CD4-positive, alpha-beta memory T cell (primary cell): ENCODE data around the gene MYOF. TPM values are rescaled to one million over a fixed set of nuclear protein-coding genes. Genes with fewer than 3 reads are reported as not detected.
A peak's percentile ranks its signal among the peaks of the same experiment; 100 is the strongest.

ENCODE experiments used
- CTCF ChIA-PET: fragments of 350-600 bp; sonication (Branson Sonifier 250); formaldehyde crosslinking; loops from one replicate; lab custom pipeline; 2021; ENCODE audit warnings: inconsistent platforms; ENCODE audit not compliant: partially characterized antibody; lab: Charles Lee
- POLR2A ChIA-PET: fragments of 350-600 bp; sonication (Branson Sonifier 250); formaldehyde crosslinking; loops from one replicate; lab custom pipeline; 2021; ENCODE audit not compliant: partially characterized antibody; lab: Charles Lee
- DNase-seq, 5 donors: peaks; one replicate each; pipeline versions ENCODE4 v3.0.0 to v3.0.0-alpha.2; 2020 to 2022; ENCODE audit warnings: mixed read lengths in 1 of 5
- H3K27ac ChIP-seq: one replicate; pipeline ENCODE4 v1.7.0; 2013; ENCODE audit warnings: low read depth, low read length
- H3K27me3 ChIP-seq: 2 replicates; pipeline ENCODE4 v1.7.0; 2013; ENCODE audit warnings: mild to moderate bottlenecking, low read length, moderate library complexity; ENCODE audit not compliant: insufficient read depth
- H3K36me3 ChIP-seq: 2 replicates; pipeline ENCODE4 v1.7.0; 2013; ENCODE audit warnings: mild to moderate bottlenecking, low read length, moderate library complexity; ENCODE audit not compliant: insufficient read depth
- H3K4me1 ChIP-seq: 2 replicates; pipeline ENCODE4 v1.7.0; 2013; ENCODE audit warnings: mild to moderate bottlenecking, low read length, moderate library complexity; ENCODE audit not compliant: insufficient read depth
- H3K4me3 ChIP-seq, 2 donors: one replicate each; pipeline ENCODE4 v1.7.0; 2013; ENCODE audit warnings: low read length in 2 of 2, mild to moderate bottlenecking in 1 of 2
- H3K9me3 ChIP-seq, 2 donors: one replicate each; pipeline ENCODE4 v1.7.0; 2013; ENCODE audit warnings: low read length in 2 of 2, control low read depth in 1 of 2; ENCODE audit not compliant: control insufficient read depth in 1 of 2
- H3K27ac Mint-ChIP-seq, 7 donors: one replicate each; pipeline ENCODE4 v1.8.0; 2020 to 2021; ENCODE audit warnings: mixed read lengths in 7 of 7, mild to moderate bottlenecking in 6 of 7, inconsistent platforms in 3 of 7, moderate library complexity in 3 of 7
- H3K27me3 Mint-ChIP-seq, 2 donors: one replicate each; pipeline ENCODE4 v1.8.0; 2020 to 2021; ENCODE audit warnings: mixed read lengths in 2 of 2
- H3K36me3 Mint-ChIP-seq, 2 donors: one replicate each; pipeline ENCODE4 v1.8.0; 2020 to 2021; ENCODE audit warnings: mixed read lengths in 2 of 2, inconsistent platforms in 1 of 2, mild to moderate bottlenecking in 1 of 2
- H3K4me1 Mint-ChIP-seq, 4 donors: one replicate each; pipeline ENCODE4 v1.8.0; 2020 to 2021; ENCODE audit warnings: mixed read lengths in 4 of 4, mild to moderate bottlenecking in 1 of 4
- H3K4me3 Mint-ChIP-seq, 8 donors: one replicate each; pipeline ENCODE4 v1.8.0; 2020 to 2021; ENCODE audit warnings: mixed read lengths in 8 of 8, mild to moderate bottlenecking in 7 of 8, moderate library complexity in 6 of 8, inconsistent platforms in 3 of 8
- H3K9me3 Mint-ChIP-seq, 8 donors: one replicate each; pipeline ENCODE4 v1.8.0; 2020 to 2021; ENCODE audit warnings: mixed read lengths in 8 of 8, mild to moderate bottlenecking in 5 of 8, inconsistent platforms in 3 of 8, moderate library complexity in 1 of 8
- intact Hi-C: fragments of 100-400 bp; cut with micrococcal nuclease; formaldehyde crosslinking; loops from one replicate; pipeline ENCODE4 v1.15.1; 2023
- polyA plus RNA-seq, 2 donors: library from polyadenylated mRNA; unstranded; fragments of 300-500 nt; fragmentation: Illumina TruSeq; gene quantifications; one replicate each; pipeline ENCODE4 v1.2.3, GENCODE V29; 2021
- total RNA-seq, 2 experiments: library from RNA; stranded (reverse); gene quantifications; one replicate each; pipeline ENCODE4 v1.2.3, GENCODE V29; 2021

The MYOF gene
- total and polyA plus RNA-seq, 4 experiments from 2014 or later = 1.2 to 2.2 TPM; not detected in 2

- Mint-ChIP-seq H3K27ac (no peak overlapping the region), H3K27me3 (no peaks in the 10 kb centered on the region), H3K9me3 (no peaks in the 10 kb centered on the region), H3K36me3 (no peaks in the 10 kb centered on the region), H3K4me1 (peaks cover 22 to 46% (median 26%) of the 10 kb centered on the region in 4 donors), H3K4me3 (no peak overlapping the region)
- peaks cover 28% of the 10 kb centered on the region for H3K4me1 ChIP-seq
- no peak for DNase-seq
- H3K4me3 ChIP-seq = no peak overlapping the region
- ChIA-PET POLR2A (no interaction called here), CTCF (interaction anchor here (23.8 kb wide), 1 partner anchor 98 kb away, joined by 726 read pairs; the partner anchor contains the start of gene MYOF)
- intact Hi-C loops = no loop called here
- H3K27me3 ChIP-seq = no peaks in the 10 kb centered on the region
- no peaks in the 10 kb centered on the region for H3K9me3 ChIP-seq
- H3K36me3 ChIP-seq = no peaks in the 10 kb centered on the region
- H3K27ac ChIP-seq = no peak overlapping the region
Observed at GRCh38 chr10:93384006-93384405, 98.1 kb downstream of the MYOF start.

GRCh38 chr10:93383562-93383981 lies 98.6 kb downstream of the MYOF start:
- no peaks in the 10 kb centered on the region for H3K9me3 ChIP-seq
- Mint-ChIP-seq H3K9me3 (no peaks in the 10 kb centered on the region), H3K4me1 (peaks cover 22 to 45% (median 26%) of the 10 kb centered on the region in 4 donors), H3K36me3 (no peaks in the 10 kb centered on the region), H3K27me3 (no peaks in the 10 kb centered on the region), H3K4me3 (no peak overlapping the region), H3K27ac (no peak overlapping the region)
- CTCF ChIA-PET = interaction anchor here (23.8 kb wide), 1 partner anchor 98 kb away, joined by 726 read pairs; the partner anchor contains the start of gene MYOF
- H3K27ac ChIP-seq = no peak overlapping the region
- H3K4me3 ChIP-seq = no peak overlapping the region
- intact Hi-C loops = no loop called here
- no peak for DNase-seq
- POLR2A ChIA-PET = no interaction called here
- peaks cover 28% of the 10 kb centered on the region for H3K4me1 ChIP-seq
- H3K27me3 ChIP-seq = no peaks in the 10 kb centered on the region
- H3K36me3 ChIP-seq = no peaks in the 10 kb centered on the region

GRCh38 chr10:93379731-93380575 lies 102.2 kb downstream of the MYOF start:
- peak in 1 of 5 donors; percentile 10 for DNase-seq
- no peaks in the 10 kb centered on the region for H3K9me3 Mint-ChIP-seq
- H3K4me3 Mint-ChIP-seq = peak overlapping the region in 2 of 8 donors; percentile 18 to 32
- ChIA-PET CTCF (interaction anchor here (1.0 to 23.8 kb wide), 9 partner anchors 8 to 537 kb away, joined by 3 to 726 read pairs (median 4); partner anchors contain the start of gene MYOF), POLR2A (interaction anchor here (0.8 to 1.0 kb wide), 2 partner anchors 96 to 516 kb away, joined by 3 to 4 read pairs; no protein-coding TSS in a partner anchor)
- Histone ChIP-seq H3K9me3 (no peaks in the 10 kb centered on the region), H3K4me3 (no peak overlapping the region), H3K36me3 (no peaks in the 10 kb centered on the region), H3K27ac (no peak overlapping the region), H3K4me1 (peaks cover 11% of the 10 kb centered on the region), H3K27me3 (no peaks in the 10 kb centered on the region)
- H3K27ac Mint-ChIP-seq = peak overlapping the region in 2 of 7 donors; percentile 2 to 12
- H3K4me1 Mint-ChIP-seq = peaks cover 9 to 22% (median 9%) of the 10 kb centered on the region in 4 donors
- peaks cover 0 to 1% of the 10 kb centered on the region in 2 donors for H3K27me3 Mint-ChIP-seq
- intact Hi-C loops = loop anchor here (5.0 to 10.0 kb wide), 2 partner anchors 302 to 475 kb away; no protein-coding TSS in a partner anchor
- no peaks in the 10 kb centered on the region for H3K36me3 Mint-ChIP-seq

- Histone ChIP-seq H3K36me3 (no peaks in the 10 kb centered on the region), H3K9me3 (no peaks in the 10 kb centered on the region), H3K4me1 (peaks cover 11% of the 10 kb centered on the region), H3K4me3 (no peak overlapping the region), H3K27me3 (no peaks in the 10 kb centered on the region), H3K27ac (no peak overlapping the region)
- Mint-ChIP-seq H3K36me3 (no peaks in the 10 kb centered on the region), H3K27ac (peak overlapping the region in 1 of 7 donors; percentile 12), H3K9me3 (no peaks in the 10 kb centered on the region), H3K27me3 (peaks cover 0 to 1% of the 10 kb centered on the region in 2 donors), H3K4me3 (peak overlapping the region in 2 of 8 donors; percentile 18 to 32), H3K4me1 (peaks cover 9 to 18% (median 9%) of the 10 kb centered on the region in 4 donors)
- CTCF ChIA-PET = interaction anchor here (1.2 to 23.8 kb wide), 7 partner anchors 9 to 536 kb away, joined by 3 to 726 read pairs (median 4); partner anchors contain the start of gene MYOF
- DNase-seq = no peak
- POLR2A ChIA-PET = interaction anchor here (0.6 to 3.5 kb wide), 3 partner anchors 97 to 128 kb away, joined by 3 to 31 read pairs (median 3); partner anchors contain the start of gene MYOF
- intact Hi-C loops = loop anchor here (5.0 to 10.0 kb wide), 2 partner anchors 303 to 476 kb away; no protein-coding TSS in a partner anchor
Observed at GRCh38 chr10:93378997-93379730, 103.0 kb downstream of the MYOF start.

GRCh38 chr10:93378039-93378438 lies 104.1 kb downstream of the MYOF start:
- no peak for DNase-seq
- intact Hi-C loops = loop anchor here (5.0 to 10.0 kb wide), 2 partner anchors 304 to 477 kb away; no protein-coding TSS in a partner anchor
- H3K4me1 ChIP-seq = peaks cover 11% of the 10 kb centered on the region
- H3K4me1 Mint-ChIP-seq = peaks cover 9 to 18% (median 9%) of the 10 kb centered on the region in 4 donors
- H3K36me3 ChIP-seq = no peaks in the 10 kb centered on the region
- no peaks in the 10 kb centered on the region for H3K9me3 Mint-ChIP-seq
- CTCF ChIA-PET = interaction anchor here (1.5 to 23.8 kb wide), 8 partner anchors 8 to 135 kb away, joined by 5 to 726 read pairs (median 40); partner anchors contain the start of gene MYOF
- no peaks in the 10 kb centered on the region for H3K9me3 ChIP-seq
- H3K27me3 ChIP-seq = no peaks in the 10 kb centered on the region
- H3K27me3 Mint-ChIP-seq = peaks cover 0 to 1% of the 10 kb centered on the region in 2 donors
- H3K27ac Mint-ChIP-seq = no peak overlapping the region
- POLR2A ChIA-PET = interaction anchor here (3.5 kb wide), 1 partner anchor 104 kb away, joined by 31 read pairs; the partner anchor contains the start of gene MYOF
- no peak overlapping the region for H3K27ac ChIP-seq
- H3K4me3 ChIP-seq = no peak overlapping the region
- no peaks in the 10 kb centered on the region for H3K36me3 Mint-ChIP-seq
- no peak overlapping the region for H3K4me3 Mint-ChIP-seq

GRCh38 chr10:93376372-93377293 lies 105.5 kb downstream of the MYOF start:
- peaks cover 9 to 18% (median 9%) of the 10 kb centered on the region in 4 donors for H3K4me1 Mint-ChIP-seq
- no peaks in the 10 kb centered on the region for H3K9me3 ChIP-seq
- no peak overlapping the region for H3K27ac ChIP-seq
- H3K27ac Mint-ChIP-seq = peak overlapping the region in 1 of 7 donors; percentile 38
- H3K4me3 ChIP-seq = no peak overlapping the region
- H3K9me3 Mint-ChIP-seq = no peaks in the 10 kb centered on the region
- H3K27me3 ChIP-seq = no peaks in the 10 kb centered on the region
- no peak overlapping the region for H3K4me3 Mint-ChIP-seq
- ChIA-PET POLR2A (interaction anchor here (0.5 to 3.5 kb wide), 3 partner anchors 106 to 534 kb away, joined by 3 to 31 read pairs (median 4); partner anchors contain the start of gene MYOF), CTCF (interaction anchor here (0.7 to 23.8 kb wide), 35 partner anchors 10 to 530 kb away, joined by 3 to 726 read pairs (median 5); partner anchors contain the start of genes CEP55, EXOC6 and MYOF)
- intact Hi-C loops = loop anchor here (1.0 to 10.0 kb wide), 5 partner anchors 37 to 478 kb away; partner anchors contain the start of gene MYOF
- no peaks in the 10 kb centered on the region for H3K36me3 Mint-ChIP-seq
- H3K27me3 Mint-ChIP-seq = peaks cover 0 to 1% of the 10 kb centered on the region in 2 donors
- H3K36me3 ChIP-seq = no peaks in the 10 kb centered on the region
- peak; percentile 62 to 75 (median 69) for DNase-seq
- peaks cover 11% of the 10 kb centered on the region for H3K4me1 ChIP-seq
